LNCaP clone FGC (cell line): ENCODE results near the gene FSTL4.
"Not testable (repeated sequence)": the region's sequence is repeated elsewhere in the genome, so short reads cannot be mapped to it uniquely, and the experiment has no call there.

Experiments
- DNase-seq: peaks from one replicate; pipeline ENCODE4 v3.0.0-alpha.2; 2011; ENCODE audit warnings: low read depth
- H3K4me3 ChIP-seq: 2 replicates; pipeline ENCODE4 v1.5.1; 2011; ENCODE audit warnings: mild to moderate bottlenecking, low read depth, low read length, control low read depth
- TF ChIP-seq, protein P1 (sequence below): IDR thresholded peaks from 2 replicates; pipeline ENCODE4 v1.5.1; 2012; ENCODE audit warnings: mild to moderate bottlenecking; ENCODE audit not compliant: control insufficient read depth, insufficient read depth; ENCODE audit errors: extremely low read depth

The FSTL4 gene

DNA sequence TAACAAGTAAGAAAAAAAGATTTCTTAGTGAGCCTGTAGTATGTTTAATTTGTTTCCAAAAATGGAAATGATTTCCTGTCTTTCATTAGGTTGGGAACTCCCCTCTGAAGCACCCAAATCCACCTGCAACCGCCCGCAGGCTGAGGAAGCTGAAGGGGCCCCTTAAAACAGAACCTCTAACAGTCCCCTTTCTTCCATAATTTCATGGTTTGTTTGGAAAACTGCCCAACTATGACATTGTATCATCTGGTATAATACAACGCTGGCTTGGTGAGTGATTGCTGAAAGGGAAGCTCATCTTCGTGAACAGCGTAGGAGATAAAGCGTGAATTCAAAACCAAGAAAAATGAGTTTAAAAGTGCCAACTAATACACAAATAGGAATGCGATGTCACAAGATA, 215.5 kb downstream of the FSTL4 start:
- TF ChIP-seq, protein P1, sequence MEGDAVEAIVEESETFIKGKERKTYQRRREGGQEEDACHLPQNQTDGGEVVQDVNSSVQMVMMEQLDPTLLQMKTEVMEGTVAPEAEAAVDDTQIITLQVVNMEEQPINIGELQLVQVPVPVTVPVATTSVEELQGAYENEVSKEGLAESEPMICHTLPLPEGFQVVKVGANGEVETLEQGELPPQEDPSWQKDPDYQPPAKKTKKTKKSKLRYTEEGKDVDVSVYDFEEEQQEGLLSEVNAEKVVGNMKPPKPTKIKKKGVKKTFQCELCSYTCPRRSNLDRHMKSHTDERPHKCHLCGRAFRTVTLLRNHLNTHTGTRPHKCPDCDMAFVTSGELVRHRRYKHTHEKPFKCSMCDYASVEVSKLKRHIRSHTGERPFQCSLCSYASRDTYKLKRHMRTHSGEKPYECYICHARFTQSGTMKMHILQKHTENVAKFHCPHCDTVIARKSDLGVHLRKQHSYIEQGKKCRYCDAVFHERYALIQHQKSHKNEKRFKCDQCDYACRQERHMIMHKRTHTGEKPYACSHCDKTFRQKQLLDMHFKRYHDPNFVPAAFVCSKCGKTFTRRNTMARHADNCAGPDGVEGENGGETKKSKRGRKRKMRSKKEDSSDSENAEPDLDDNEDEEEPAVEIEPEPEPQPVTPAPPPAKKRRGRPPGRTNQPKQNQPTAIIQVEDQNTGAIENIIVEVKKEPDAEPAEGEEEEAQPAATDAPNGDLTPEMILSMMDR = no peak

GRCh38 chr5:133396187-133396741, 216.1 kb downstream of the FSTL4 start:
- H3K4me3 ChIP-seq = no peak overlapping the region
- TF ChIP-seq, protein P1 = no peak
- DNase-seq = no peak

More for the DNA sequence above, 215.5 kb downstream of the FSTL4 start:
- DNase-seq = no peak
- H3K4me3 ChIP-seq = no peak overlapping the region

GRCh38 chr5:133395207-133395606, 217.1 kb downstream of the FSTL4 start:
- H3K4me3 ChIP-seq, DNase-seq: not testable (repeated sequence)

GRCh38 chr5:133394477-133394817, 217.9 kb downstream of the FSTL4 start:
- not testable (repeated sequence) for DNase-seq, H3K4me3 ChIP-seq

DNA sequence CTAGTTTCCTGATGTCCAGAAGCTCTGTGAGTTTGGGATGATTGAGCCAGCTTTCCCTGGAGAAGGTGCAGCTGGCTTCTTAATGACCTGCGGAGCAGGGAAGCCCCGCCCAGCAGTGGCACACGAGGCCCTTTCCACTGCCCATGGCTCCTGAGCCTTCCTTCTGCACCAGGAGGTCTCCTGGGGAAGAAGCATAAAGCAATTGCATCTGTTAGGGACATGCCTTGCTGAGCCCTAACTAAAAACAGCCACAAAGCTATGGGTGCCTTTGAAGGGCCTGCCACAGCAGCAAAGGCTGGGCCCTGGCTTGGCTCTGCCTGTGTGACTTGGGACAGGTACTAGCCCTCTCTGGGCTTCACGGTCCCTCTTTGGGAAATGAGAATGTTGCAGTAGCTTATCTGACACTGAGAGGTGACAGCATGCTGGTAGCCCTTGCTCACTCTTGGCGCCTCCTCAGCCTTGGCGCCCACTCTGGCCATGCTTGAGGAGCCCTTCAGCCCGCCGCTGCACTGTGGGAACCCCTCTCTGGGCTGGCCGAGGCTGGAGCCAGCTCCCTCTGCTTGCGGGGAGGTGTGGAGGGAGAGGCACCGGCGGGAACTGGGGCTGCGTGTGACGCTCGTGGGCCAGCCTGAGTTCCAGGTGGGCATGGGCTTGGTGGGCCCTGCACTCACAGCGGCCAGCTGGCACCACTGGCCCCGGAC, 218.4 kb downstream of the FSTL4 start:
- no peak overlapping the region for H3K4me3 ChIP-seq
- no peak for DNase-seq
- TF ChIP-seq, protein P1 = no peak

DNA sequence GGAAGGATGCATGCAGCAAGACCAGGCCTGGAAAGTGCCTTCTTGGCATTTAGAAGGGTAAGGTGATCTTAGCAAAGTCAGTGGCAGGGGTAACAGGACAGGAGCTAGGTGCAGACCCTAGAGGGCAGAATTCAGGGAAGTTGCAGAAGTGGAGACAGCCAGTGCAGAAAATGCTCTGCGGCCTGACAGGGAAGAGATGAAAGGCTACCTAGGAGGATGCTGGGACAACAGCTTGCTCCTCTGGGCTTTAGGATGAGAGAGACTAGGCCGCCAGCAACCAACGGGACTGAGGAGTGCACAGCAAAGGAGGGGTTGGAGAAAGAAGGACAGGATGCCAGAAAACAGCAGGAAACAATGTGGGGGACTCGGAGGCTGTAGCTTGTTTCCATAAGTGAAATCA, 219.9 kb downstream of the FSTL4 start:
- TF ChIP-seq, protein P1 = no peak
- no peak for DNase-seq
- H3K4me3 ChIP-seq = no peak overlapping the region

- TF ChIP-seq, protein P1 = no peak
- DNase-seq = no peak
- no peak overlapping the region for H3K4me3 ChIP-seq
Observed at GRCh38 chr5:133391354-133392136, 220.8 kb downstream of the FSTL4 start.
